ENCODE data around the gene STPG4. TPM values are rescaled to one million over a fixed set of nuclear protein-coding genes. Genes with fewer than 3 reads are reported as not detected.

The STPG4 gene
- total RNA-seq, 1 experiment from 2014 or later: 0.13 TPM

DNA sequence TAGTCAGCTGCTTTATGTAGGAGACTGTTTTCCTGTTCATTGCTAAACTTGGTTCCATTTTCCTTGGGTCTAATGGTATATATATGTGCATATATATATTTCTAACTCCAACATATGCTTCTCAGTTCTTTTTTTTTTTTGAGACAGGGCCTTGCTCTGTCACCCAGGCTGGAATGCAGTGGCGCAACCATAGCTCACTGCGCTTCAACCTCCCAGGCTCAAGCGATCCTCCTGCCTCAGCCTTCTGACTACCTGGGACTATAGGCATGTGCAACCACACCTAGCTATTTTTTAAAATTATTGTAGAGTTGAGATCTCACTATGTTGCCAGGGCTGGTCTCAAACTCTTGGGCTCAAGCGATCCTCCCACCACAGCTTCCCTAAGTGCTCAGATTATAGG lies 22.1 kb downstream of the STPG4 start:
- DNase-seq: no peak
- H3K18ac ChIP-seq (ENCODE audit: insufficient read length, low read depth, low read length): no peak overlapping the region
- no peak overlapping the region for H4K8ac ChIP-seq (replicated peaks; ENCODE audit: insufficient read length, low read depth, low read length)
- no peak overlapping the region for H3K4me3 Mint-ChIP-seq
- no peak overlapping the region for H2AK5ac ChIP-seq (ENCODE audit: insufficient read length, low read length)
- no peak for TF ChIP-seq CTCF (conservative IDR thresholded peaks at IDR 0.05)
- H2BK20ac ChIP-seq (ENCODE audit: low read depth, low read length, poor library complexity, severe bottlenecking): no peak overlapping the region
- no peak overlapping the region for H3T11ph ChIP-seq (ENCODE audit: low read length)
- no peaks in the 10 kb centered on the region for H3K9me3 ChIP-seq (ENCODE audit: control insufficient read depth, low read depth, low read length)
- no peak overlapping the region for H2BK5ac ChIP-seq (ENCODE audit: insufficient read length, low read length)
- H2AFZ ChIP-seq (ENCODE audit: low read length): no peak overlapping the region
- no peaks in the 10 kb centered on the region for H3K23me2 ChIP-seq (ENCODE audit: insufficient read length, low read depth, low read length, poor library complexity, severe bottlenecking)
- no peaks in the 10 kb centered on the region for H3K79me2 ChIP-seq (ENCODE audit: insufficient read depth, low read length)
- no peak overlapping the region for H2BK15ac ChIP-seq (ENCODE audit: low read depth, low read length)
- H3K27me3 ChIP-seq (ENCODE audit: insufficient read depth, low read length): no peaks in the 10 kb centered on the region
- peaks cover 0 to 4% (median 0%) of the 10 kb centered on the region in 3 experiments; a peak in 3 of 7 replicates for H3K36me3 Mint-ChIP-seq (ENCODE audit: insufficient read depth in 1 of 3, low read depth in 3 of 3)
- peaks cover 6 to 22% of the 10 kb centered on the region in 2 experiments; a peak in 3 of 5 replicates for H3K9me3 Mint-ChIP-seq
- no peak overlapping the region for H3K27ac ChIP-seq (ENCODE audit: insufficient read length, low read depth, low read length)
- H3K27me3 Mint-ChIP-seq (ENCODE audit: low read depth): no peaks in the 10 kb centered on the region; the same call in 1 of the 2 replicates
- H3K4me2 ChIP-seq (ENCODE audit: insufficient read depth, insufficient read length, low read length): no peak overlapping the region
- H4K91ac ChIP-seq (ENCODE audit: insufficient read length, low read depth, low read length): no peak overlapping the region
- no peak overlapping the region for H3K4ac ChIP-seq (ENCODE audit: low read depth, low read length)
- no peak overlapping the region for H2BK120ac ChIP-seq (ENCODE audit: low read depth, low read length, poor library complexity, severe bottlenecking)
- no peaks in the 10 kb centered on the region for H3K79me1 ChIP-seq (ENCODE audit: insufficient read depth, low read depth, low read length, poor library complexity, severe bottlenecking)
- H3K4me1 Mint-ChIP-seq: peaks cover 11% of the 10 kb centered on the region in 2 experiments
- no peaks in the 10 kb centered on the region for H4K20me1 ChIP-seq (ENCODE audit: control insufficient read depth, insufficient read depth, insufficient read length)
- H3K27ac Mint-ChIP-seq: no peak overlapping the region
- no peak overlapping the region for H3K14ac ChIP-seq (ENCODE audit: insufficient read depth, low read length)
- H4K5ac ChIP-seq (ENCODE audit: insufficient read length, low read depth, low read length): no peak overlapping the region
- H3K9ac ChIP-seq (ENCODE audit: extremely low read depth, insufficient read length, low read length): no peak overlapping the region
- no peak overlapping the region for H2BK12ac ChIP-seq (ENCODE audit: insufficient read length, low read depth, low read length)
- no peak overlapping the region for H3K23ac ChIP-seq (ENCODE audit: insufficient read length, low read depth, low read length)
- no peaks in the 10 kb centered on the region for H3K4me1 ChIP-seq (ENCODE audit: insufficient read depth, low read length)
- H3K56ac ChIP-seq (ENCODE audit: insufficient read length, low read depth, low read length): no peak overlapping the region
- no CpG with 5 or more reads among the region's 4 CpGs for WGBS (ENCODE audit: extremely low coverage, insufficient read length, low lambda C conversion rate)
